Neural progenitor cell (in vitro differentiated cells): ENCODE results near the gene RAB6B.

ENCODE experiments used
- EZH2phosphoT487 ChIP-seq: fragments of 200-600 bp; sonication (generic); IDR thresholded peaks from 2 replicates; pipeline ENCODE4 v1.6.1; 2017; ENCODE audit warnings: antibody characterized with exemption
- TF ChIP-seq, protein P1 (sequence below): fragments of 200-600 bp; sonication (generic); IDR thresholded peaks from 2 replicates; pipeline ENCODE4 v1.5.1; 2017; ENCODE audit warnings: antibody characterized with exemption, mild to moderate bottlenecking

DNA sequence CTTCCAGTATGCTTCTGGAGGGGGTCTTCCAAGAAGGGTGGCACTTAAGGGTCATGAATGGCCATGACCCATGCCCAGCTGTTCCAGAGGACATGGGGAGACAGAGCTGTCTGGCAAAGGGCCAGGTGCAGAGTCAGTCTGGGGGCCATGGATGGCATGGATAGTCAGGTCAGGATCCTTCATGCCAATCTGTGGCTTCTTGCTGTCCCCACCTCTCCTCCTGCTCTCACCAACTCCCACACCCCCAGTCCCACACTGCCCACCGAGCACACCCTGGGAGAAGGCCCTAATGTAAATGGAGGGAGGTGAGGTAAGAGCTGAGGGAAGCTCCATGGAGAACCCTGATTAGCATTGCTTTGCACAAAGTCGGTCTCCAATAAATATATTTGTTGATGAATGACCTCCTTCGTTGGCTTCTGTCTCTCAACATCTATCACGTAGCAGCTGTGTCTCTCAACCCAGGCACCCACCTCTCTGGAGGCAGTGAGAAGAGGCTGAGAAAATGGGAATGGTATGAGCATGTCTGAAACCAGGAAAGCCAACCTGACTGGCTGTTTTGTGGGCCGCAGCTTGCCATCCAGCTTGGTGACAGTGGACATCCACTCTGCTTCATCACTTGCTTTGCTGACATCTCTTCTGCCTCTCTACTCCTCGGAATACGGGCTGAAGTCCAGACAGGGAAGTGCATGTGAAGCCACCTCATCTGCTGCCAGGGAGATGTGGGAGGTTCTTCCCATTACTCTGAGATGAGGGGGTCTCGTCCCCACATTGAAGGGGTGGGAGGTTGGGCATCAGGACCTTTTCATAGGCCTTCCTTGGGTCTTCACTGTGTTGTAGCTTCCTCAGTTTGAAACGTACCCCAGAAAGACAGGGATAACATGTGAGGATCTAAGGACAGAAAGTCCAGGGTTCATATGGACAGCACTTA, 37.7 kb upstream of the RAB6B start:
- no peak for TF ChIP-seq EZH2phosphoT487
- TF ChIP-seq, protein P1, sequence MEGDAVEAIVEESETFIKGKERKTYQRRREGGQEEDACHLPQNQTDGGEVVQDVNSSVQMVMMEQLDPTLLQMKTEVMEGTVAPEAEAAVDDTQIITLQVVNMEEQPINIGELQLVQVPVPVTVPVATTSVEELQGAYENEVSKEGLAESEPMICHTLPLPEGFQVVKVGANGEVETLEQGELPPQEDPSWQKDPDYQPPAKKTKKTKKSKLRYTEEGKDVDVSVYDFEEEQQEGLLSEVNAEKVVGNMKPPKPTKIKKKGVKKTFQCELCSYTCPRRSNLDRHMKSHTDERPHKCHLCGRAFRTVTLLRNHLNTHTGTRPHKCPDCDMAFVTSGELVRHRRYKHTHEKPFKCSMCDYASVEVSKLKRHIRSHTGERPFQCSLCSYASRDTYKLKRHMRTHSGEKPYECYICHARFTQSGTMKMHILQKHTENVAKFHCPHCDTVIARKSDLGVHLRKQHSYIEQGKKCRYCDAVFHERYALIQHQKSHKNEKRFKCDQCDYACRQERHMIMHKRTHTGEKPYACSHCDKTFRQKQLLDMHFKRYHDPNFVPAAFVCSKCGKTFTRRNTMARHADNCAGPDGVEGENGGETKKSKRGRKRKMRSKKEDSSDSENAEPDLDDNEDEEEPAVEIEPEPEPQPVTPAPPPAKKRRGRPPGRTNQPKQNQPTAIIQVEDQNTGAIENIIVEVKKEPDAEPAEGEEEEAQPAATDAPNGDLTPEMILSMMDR, result no peak
